ENCODE results near the gene EDNRB. TPM values are rescaled to one million over a fixed set of nuclear protein-coding genes. Genes with fewer than 3 reads are reported as not detected.

Gene EDNRB
- total and polyA plus RNA-seq, 2 of the 8 experiments (the other 6 are each of a cell fraction or from before 2014, with no cell fraction given): 15.8 to 73.2 TPM

DNA sequence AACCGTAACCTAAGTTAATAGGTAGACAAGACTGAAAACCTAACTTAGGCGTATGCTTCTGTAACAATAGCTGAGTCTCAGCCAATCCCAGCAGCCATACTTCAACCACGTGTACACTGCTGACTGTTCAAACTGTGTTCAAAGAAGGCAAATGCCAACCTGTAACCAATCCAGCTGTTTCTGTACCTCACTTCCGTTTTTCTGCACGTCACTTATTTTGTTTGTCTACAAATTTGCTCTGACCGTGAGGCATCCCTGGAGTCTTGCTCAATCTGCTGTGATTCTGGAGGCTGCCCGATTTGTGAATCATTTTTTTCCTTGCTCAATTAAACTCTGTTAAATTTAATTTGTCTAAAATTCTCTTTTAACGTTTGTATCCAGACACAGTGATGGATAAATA, 59.2 kb downstream of the EDNRB start:
- Histone ChIP-seq H3K27me3 (replicated peaks in 1 of 4; ENCODE audit: control insufficient read depth in 3 of 4, extremely low read depth in 1 of 4, insufficient read depth in 3 of 4, low read length in 3 of 4) (no peaks in the 10 kb centered on the region; a peak in 1 of 7 replicates), H3K4me3 (ENCODE audit: extremely low read depth in 1 of 4, insufficient read depth in 2 of 4, low read depth in 3 of 4, low read length in 4 of 4) (no peak overlapping the region), H2BK15ac (ENCODE audit: low read length) (no peak overlapping the region), H4K20me1 (replicated peaks in 1 of 2; ENCODE audit: control insufficient read depth in 1 of 2, insufficient read depth in 2 of 2, low read length in 2 of 2) (no peaks in the 10 kb centered on the region), H4K91ac (replicated peaks; ENCODE audit: insufficient read length, low read length) (peak overlapping the region; percentile 70), H3K4me2 (ENCODE audit: insufficient read depth in 1 of 2, low read depth in 2 of 2, low read length in 2 of 2) (no peak overlapping the region), H3K4ac (replicated peaks; ENCODE audit: insufficient read length, low read depth, low read length) (no peak overlapping the region), H3K79me2 (ENCODE audit: control insufficient read depth in 1 of 2, insufficient read depth in 2 of 2, low read length in 2 of 2) (no peaks in the 10 kb centered on the region), H2AK5ac (ENCODE audit: low read depth, low read length) (no peak overlapping the region; the same call in 1 of the 2 replicates), H3K36me3 (ENCODE audit: control insufficient read depth in 2 of 4, insufficient read depth in 4 of 4, low read length in 3 of 4) (no peaks in the 10 kb centered on the region), H3K9ac (replicated peaks in 1 of 4; ENCODE audit: extremely low read depth in 1 of 4, low read depth in 3 of 4, low read length in 3 of 4) (no peak overlapping the region), H3K18ac (ENCODE audit: extremely low read depth, low read length) (no peak overlapping the region; the same call in 1 of the 2 replicates), H2BK120ac (replicated peaks; ENCODE audit: low read depth, low read length) (peak overlapping the region; percentile 47), H3K27ac (ENCODE audit: low read depth, low read length) (no peak overlapping the region), H3K14ac (ENCODE audit: insufficient read length) (no peak overlapping the region), H3K4me1 (replicated peaks in 1 of 4; ENCODE audit: control insufficient read depth in 3 of 4, insufficient read depth in 4 of 4, low read length in 3 of 4) (peaks cover 0 to 12% (median 9%) of the 10 kb centered on the region in 4 experiments; a peak in 4 of 7 replicates), H2BK5ac (ENCODE audit: low read depth, low read length) (peak overlapping the region; percentile 26; the same call in 1 of the 2 replicates), H3K56ac (replicated peaks; ENCODE audit: insufficient read length, low read depth, low read length) (no peak overlapping the region), H2BK20ac (ENCODE audit: low read length) (peak overlapping the region; percentile 90; the same call in 1 of the 2 replicates), H3K79me1 (ENCODE audit: low read depth, low read length) (no peaks in the 10 kb centered on the region), H2AFZ (ENCODE audit: low read length) (0 out of 2 replicates have a peak overlapping the region, but pooled peaks have one; percentile 5), H3K9me3 (ENCODE audit: insufficient read depth in 2 of 2, low read depth in 1 of 2, low read length in 1 of 2) (no peaks in the 10 kb centered on the region), H3K23ac (ENCODE audit: insufficient read length) (no peak overlapping the region), H2BK12ac (ENCODE audit: low read depth, low read length) (no peak overlapping the region), H3K23me2 (ENCODE audit: low read depth, low read length) (no peaks in the 10 kb centered on the region), H4K8ac (ENCODE audit: extremely low read depth, insufficient read depth, low read length) (no peak overlapping the region), H4K5ac (ENCODE audit: insufficient read length, low read depth, low read length) (no peak overlapping the region)
- FAIRE-seq (no peak), DNase-seq (ENCODE audit: low read depth in 1 of 2, low spot score in 2 of 2) (no peak)
- TF ChIP-seq RAD21 (IDR thresholded peaks at IDR 0.05 in 1 of 2, conservative IDR thresholded peaks at IDR 0.05 in 1 of 2; ENCODE audit: low read depth in 2 of 2, low read length in 2 of 2) (no peak), KDM1A (IDR thresholded peaks at IDR 0.05; ENCODE audit: borderline replicate concordance, low read length) (no peak), BRCA1 (IDR thresholded peaks at IDR 0.05; ENCODE audit: low read depth, low read length) (no peak), TAF1 (IDR thresholded peaks at IDR 0.05; ENCODE audit: low read depth, low read length) (no peak), BACH1 (IDR thresholded peaks at IDR 0.05; ENCODE audit: low read length) (no peak), ZNF274 (IDR thresholded peaks at IDR 0.05; ENCODE audit: borderline replicate concordance, extremely low read depth, low read length) (no peak), KDM5A (IDR thresholded peaks at IDR 0.05; ENCODE audit: low read length) (no peak)
- WGBS, 2 experiments (ENCODE audit: extremely low coverage in 1 of 2, insufficient coverage in 1 of 2, insufficient read length in 1 of 2, insufficient replicate concordance in 2 of 2, low coverage in 1 of 2, low lambda C conversion rate in 2 of 2, missing lambda C conversion rate in 1 of 2): 80% methylated on average over 8 of the region's 8 CpGs; no CpG with 5 or more reads in 1 of the 2 experiments
- ChIA-PET CTCF (ENCODE audit: partially characterized antibody) (no interaction called here), POLR2A (ENCODE audit: partially characterized antibody) (no interaction called here)

Data from H1 (cell line).